Measurements from ENCODE around the gene CAPN5.

The CAPN5 gene

DNA sequence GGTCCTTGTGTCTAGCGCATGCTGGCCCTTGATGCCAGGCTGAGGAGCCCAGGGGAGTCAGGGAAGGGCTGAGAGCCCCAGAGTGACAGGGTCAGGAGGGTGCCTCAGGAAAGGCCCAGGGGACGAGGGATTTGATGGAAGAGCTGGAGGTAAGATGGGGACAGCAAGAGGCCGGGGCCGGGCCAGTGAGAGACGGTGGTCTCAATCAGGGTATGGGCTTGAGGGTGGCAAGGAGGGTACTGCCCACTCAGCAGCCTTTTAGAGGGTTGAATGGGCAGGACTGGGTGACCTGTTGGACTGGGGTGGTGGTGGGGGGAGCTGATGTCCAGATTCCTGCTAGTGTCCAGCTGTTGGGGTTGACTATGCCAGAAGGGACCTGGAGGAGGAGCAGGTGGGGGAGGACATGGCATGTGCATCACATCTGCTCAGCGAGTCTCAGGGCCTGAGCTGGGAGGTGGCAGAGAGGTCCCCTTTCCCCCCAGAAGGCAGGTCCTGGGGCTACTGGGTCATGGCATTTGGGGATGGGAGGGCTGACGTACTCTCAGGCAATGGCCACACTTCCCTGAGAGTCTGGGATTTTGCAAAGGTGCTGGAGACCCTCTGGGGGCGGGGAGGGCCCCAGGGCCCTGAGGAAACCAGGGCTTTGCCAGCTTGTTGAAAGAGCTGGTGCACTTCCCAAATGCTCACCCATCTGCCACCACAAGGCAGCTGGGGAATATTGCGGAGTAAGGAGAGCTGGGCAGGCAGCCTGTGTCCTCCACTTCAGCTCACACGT is 79.7 kb downstream of the CAPN5 start:
- DNase-seq (ENCODE audit: low read depth in 1 of 2, low spot score in 1 of 2), result no peak

DNA sequence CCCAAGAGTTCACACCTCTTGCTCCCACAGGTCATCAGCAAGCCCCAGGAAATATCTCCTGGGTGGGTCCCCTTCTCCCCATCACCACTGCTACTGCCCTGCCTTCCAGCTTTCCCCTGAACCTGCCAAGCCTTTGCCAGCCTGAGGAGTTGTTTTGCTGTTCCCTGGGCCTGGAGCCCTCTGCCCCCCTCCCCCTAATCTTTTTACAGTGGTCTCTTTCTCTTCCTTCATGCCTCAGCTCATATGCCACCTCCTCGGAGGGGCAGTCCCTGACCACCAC is 80.2 kb downstream of the CAPN5 start:
- DNase-seq (ENCODE audit: low read depth in 1 of 2, low spot score in 1 of 2), result no peak

DNA sequence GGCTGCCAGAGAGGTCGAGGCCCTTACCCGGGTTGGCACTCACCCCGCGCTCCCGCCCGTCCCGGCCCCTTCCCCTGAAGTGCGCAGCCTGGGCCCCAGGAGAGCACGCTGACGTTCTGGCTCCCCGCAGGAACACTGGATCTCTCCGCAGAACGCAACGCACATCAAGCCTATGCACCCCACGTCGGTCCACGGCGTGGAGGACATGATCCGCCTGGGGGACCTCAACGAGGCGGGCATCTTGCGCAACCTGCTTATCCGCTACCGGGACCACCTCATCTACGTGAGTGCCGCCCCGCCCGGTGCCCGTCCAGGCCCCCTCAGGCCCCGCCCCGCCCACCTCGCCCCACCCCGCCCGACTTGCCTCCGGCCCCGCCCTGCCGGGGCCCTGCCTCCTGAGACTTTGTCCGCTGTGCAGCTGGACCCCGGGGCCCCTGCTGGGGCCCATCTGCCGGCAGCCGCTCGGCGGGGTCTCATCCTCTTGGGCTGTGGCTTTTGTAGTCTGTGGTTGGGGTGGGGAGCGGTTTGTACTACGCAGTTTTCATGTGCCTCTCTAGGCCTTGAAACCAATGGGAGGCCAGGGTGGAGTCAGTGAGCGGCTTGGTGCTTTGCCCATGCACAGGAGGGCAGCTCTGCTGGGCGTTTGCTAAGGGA is 81.0 kb downstream of the CAPN5 start:
- no peak for DNase-seq (ENCODE audit: low read depth in 1 of 2, low spot score in 1 of 2)

DNA sequence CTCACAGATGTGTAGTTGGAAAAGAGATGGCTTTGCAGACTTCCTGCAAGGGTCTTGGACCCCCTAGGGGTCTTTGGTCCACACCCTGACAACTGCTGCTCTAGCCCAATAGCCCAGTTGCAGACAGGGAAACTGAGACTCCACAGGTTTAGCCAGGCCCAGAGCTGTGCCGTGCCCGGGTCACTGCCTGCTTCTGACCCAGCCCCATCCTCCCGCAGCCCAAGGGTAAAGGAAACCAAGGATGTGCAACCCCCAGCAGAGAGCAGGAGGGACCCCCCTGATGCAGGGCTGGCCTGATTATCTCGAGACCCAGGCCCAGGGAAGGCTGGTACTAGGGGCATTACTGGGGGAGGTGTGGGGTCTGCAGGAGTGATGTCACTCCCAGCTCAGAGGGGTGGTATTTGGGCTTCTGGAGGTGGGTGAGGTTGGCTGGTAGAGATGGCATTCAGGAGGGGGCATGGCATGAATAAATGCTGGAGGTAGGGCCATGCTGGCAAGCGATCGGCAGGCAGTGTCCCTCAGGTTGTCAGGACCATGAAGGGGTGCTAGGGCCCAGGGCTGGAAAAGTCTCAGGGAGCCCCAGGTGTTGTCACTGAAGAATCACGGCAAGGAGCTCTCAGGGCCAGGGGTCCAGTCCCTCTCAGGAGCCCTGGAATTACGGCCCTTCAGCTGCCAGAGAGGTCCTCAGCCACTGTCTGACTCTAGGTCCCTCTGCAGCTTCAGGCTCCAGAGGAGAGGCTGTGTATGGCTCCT is 82.4 kb downstream of the CAPN5 start:
- DNase-seq (ENCODE audit: low read depth in 1 of 2, low spot score in 1 of 2), result no peak

DNA sequence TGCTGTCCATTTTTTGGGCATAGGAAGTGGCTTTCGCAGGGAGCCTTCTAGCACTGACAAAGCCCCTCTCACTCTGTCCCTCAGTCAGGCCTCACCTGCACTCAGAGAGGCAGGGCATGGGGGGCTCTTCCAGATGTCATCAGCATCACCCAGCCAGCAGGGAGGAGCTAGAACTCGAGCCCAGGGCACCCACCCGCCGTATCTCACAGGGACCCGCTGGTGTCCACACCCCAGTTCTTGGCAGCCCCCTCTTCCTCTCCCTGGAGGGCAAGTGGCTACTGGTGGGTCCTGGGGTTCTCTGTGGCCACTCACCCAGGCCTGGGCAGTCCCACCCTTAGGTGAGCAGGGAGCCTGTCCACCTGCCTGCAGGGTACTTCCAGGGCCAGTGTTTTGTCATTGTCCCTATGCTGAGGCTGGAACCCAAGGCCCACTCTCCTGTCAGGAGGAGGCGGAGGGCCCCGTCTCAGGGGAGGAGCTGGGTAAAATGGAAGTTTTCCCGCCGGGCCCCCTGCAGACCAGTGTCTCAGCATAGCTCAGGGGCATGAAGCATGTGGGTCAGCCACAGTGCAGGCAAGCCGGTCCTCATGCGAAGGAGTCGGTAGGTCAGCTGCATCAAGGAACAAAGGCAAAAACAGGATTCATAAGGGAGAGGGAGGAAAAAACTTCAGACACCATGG is 83.1 kb downstream of the CAPN5 start:
- DNase-seq (ENCODE audit: low read depth in 1 of 2, low spot score in 1 of 2), result no peak

DNA sequence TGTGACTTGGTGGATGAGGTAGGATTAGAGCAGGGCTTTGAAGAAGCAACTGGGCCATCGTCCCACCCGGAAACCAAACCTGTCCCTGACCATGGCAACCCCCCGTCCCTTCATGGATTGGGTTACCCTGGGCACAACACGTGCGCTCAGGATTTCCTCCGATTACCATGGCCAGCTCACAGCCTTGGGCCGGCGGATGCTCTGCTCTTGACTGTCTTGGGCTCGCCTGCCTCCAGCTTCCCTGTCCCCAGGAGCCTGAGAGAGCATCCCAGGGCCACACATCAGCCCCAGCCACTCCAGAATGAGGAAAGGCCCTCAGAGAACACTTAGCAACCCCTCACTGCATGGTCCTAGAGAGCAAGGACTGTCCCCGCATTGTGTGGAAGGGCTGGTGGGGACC is 84.1 kb downstream of the CAPN5 start:
- DNase-seq (ENCODE audit: low read depth in 1 of 2, low spot score in 1 of 2), result no peak

DNA sequence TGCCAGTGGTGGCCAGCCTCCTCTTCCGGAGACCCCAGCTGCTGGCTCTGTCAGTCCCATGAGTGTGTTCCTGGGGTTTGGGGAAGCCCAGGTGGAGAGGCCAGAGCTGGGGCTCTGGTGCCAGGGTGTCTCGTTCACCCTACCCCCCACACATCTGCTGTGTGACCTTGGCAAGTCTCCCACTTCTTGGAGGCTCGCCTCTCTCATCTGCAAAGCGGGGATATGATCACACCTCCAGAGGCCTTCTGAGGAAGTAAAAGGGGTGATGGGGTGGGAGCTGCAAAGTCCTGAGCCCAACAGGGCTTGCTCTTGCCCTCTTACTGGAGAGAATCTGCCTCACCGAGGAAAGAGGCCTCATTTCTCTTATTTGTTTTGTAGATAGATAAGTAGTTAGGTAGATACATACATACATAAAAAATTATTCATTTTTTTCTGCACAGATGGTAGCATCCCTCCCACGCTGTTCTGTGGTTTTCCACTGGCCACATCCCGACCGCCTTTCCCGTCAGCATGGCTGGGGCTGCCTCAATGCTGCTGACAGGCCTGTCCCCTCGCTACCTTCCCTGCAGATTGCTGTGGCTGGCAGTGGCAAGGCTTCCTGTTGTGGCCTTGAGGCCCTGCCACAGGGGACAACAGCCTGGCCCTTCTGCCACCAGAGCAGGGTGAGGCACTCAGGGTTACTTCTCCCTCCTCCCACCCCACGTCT is 85.2 kb downstream of the CAPN5 start:
- no peak for DNase-seq (ENCODE audit: low read depth in 1 of 2, low spot score in 1 of 2)

DNA sequence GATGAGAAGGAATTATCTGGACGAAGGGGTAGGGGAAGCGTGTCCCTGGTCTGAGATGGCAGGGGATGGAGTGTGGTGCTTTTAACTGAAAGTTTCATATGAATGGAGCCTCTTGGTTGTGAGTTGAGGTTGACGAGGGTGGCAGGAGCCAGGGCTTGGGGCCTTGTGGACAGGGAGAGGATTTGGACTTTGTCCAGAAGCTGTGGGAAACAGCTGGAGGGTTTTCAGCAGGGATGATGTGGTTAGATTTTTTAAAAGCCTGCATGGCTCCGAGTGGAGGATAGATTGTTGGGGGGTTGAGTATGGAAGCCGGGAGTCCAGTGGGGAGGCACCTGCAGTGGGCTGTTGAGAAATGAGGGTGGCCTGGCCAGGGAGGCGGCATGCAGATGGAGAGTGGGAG is 86.1 kb downstream of the CAPN5 start:
- no peak for DNase-seq (ENCODE audit: low read depth in 1 of 2, low spot score in 1 of 2)

DNA sequence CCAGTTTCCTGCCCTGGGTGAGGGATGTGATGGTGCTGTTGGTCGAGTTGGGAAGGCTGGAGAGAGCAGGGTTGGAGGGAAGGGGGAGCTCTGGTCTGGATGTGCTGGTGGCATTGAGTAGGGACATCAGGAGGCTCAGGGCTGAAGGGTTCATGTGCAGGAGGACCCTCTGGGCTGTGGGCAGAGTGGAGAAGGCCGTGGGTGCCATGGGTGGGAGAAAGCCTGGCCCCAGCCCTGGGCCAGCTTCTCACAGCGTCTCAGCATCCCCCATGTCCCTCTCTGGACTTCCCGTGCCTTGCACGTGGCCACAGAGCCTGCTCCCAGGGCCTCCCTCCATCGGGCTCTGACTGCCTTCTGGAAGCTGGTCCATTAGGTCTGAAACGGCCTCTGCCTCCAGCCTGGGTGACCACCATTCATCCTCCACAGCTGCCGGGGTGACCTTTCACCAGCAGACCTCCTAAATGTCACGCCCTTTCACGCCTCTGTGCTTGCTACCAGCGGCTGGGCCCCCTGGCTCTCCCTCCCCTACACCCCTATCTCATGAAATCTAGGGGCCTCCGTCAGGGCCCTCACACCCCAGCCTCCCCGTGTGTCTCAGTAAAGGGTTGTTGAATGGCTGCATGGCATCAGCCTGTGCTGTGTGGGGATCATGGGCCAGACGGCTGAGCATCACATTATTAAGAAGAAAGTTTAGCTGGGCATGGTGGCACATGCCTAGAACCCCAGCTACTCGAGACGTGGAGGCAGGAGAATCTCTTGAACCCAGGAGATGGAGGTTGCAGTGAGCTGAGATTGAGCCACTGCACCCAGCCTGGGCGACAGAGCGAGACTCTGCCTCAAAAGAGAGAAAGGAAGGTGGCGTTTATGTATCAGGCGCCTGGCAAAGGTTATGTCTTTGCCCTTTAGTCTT is 86.8 kb downstream of the CAPN5 start:
- no peak for DNase-seq (ENCODE audit: low read depth in 1 of 2, low spot score in 1 of 2)

DNA sequence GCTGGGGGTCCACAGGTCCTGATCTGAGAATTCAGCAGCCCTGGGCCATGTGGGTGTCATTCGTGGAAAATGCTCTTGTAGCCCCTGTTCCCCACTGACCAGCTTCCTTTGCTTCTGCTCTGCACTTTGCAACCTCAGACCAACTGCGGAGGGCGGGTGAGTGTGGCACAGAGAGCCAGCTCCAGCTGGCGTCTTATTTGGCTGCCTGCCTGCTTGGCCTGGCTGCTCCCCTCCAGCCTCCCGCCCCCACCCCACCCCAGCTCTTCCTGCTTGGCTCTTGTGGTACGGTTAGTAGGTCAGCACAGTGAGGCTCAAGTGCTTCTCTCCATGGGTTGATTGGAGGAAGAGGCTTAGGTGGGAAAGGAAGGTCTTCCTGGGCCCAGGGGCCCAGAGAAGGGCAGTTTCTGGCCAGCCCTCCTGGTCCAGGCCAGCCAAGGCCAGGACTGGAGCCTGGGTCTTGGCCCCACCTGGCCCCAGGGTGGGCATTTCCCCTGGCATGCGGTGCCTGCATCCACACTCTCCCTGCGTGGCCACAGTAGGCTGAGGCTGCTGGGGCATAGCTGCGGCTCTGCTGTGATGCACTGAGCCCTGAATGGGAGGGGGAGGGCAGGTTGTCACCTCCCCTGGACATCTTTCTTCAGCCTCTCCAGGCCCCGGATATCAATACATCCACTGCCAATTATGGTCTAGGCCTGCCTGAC is 87.8 kb downstream of the CAPN5 start:
- no peak for DNase-seq (ENCODE audit: low read depth in 1 of 2, low spot score in 1 of 2)

DNA sequence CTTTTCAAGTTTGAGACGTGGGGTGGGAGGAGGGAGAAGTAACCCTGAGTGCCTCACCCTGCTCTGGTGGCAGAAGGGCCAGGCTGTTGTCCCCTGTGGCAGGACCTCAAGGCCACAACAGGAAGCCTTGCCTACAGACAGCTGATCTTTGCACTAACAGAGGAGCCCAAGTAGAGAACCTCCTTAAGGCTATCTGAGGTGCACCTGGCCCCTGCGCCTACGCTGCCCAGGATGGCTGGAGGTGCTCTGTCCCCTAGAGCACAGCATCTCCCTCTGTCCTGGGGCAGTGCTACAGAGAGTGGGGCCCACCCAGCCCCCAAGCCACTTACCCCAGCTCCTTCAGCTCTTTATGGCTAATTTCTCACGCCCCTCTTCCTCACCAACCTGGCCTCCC is 88.3 kb downstream of the CAPN5 start:
- DNase-seq (ENCODE audit: low read depth in 1 of 2, low spot score in 1 of 2), result no peak

DNA sequence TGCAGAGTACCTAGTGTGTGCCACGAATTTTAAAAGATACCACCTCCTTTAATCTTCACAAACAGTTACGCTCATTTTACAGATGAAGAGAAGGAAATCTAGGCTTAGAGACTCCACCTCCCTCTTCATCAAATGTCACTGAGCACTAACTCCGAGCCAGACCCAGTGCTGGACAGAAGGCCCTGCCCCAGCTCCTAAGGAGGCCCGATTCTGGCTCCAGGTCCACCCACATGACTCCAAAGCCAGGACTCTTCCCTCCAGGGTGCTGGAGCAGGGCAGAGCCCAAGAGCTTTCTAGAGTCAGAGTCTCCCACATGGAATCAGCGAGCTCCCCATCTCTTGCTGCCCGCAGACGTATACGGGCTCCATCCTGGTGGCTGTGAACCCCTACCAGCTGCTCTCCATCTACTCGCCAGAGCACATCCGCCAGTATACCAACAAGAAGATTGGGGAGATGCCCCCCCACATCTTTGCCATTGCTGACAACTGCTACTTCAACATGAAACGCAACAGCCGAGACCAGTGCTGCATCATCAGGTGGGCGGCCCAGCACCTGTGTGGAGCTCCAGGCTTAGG is 88.9 kb downstream of the CAPN5 start:
- DNase-seq (ENCODE audit: low read depth in 1 of 2, low spot score in 1 of 2), result no peak

DNA sequence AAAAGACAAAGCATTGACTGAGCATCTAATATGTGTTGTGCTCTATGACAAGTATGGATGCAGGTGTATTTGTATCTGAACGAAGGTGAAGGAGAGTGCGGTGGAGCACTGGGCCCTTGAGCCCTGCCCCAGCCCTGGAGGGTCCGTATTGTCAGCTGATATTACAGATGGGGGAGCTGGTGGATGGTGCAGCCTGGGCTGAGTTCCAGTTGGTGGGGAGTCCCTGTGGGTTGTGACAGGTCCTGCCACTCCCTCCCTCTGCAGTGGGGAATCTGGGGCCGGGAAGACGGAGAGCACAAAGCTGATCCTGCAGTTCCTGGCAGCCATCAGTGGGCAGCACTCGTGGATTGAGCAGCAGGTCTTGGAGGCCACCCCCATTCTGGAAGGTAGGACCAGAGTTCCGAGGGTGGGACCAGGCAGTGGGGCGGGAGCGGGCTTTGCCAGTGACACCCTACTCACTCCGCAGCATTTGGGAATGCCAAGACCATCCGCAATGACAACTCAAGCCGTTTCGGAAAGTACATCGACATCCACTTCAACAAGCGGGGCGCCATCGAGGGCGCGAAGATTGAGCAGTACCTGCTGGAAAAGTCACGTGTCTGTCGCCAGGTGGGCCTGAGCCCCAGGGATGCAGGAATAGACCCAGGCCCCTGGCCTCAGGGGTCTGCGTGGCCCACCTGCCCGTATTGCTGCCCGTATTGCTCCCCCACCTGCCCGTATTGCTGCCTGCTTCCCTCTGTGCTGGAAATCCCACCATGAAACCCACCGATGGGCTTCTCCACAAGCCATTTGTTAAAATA is 89.8 kb downstream of the CAPN5 start:
- no peak for DNase-seq (ENCODE audit: low read depth in 1 of 2, low spot score in 1 of 2)

DNA sequence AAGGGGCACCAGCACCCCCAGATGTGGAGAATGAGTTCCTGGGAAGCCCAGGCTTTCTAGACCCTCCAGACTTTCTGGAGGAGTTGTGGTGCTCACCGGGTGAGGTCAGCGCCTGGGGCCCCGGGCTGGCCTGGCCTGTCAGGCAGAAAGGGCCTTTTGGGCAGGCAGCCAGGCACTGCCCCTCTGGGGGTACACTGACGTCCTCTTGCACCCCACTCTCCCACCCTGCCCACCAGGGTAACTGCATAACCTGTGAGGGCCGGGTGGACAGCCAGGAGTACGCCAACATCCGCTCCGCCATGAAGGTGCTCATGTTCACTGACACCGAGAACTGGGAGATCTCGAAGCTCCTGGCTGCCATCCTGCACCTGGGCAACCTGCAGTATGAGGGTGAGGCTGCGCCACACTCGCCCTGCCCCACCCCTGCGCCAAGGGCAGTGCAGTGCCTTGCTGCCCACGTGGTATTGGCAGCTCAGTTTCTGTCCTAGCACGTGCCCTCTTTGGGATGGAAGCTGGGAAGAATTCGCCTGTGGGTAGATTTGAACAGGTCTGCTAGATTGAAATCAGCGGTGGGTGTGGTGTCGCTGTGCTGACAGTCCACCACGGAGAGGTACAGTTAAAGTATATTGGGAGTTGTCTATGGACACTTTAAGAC is 91.4 kb downstream of the CAPN5 start:
- DNase-seq (ENCODE audit: low read depth in 1 of 2, low spot score in 1 of 2), result no peak

DNA sequence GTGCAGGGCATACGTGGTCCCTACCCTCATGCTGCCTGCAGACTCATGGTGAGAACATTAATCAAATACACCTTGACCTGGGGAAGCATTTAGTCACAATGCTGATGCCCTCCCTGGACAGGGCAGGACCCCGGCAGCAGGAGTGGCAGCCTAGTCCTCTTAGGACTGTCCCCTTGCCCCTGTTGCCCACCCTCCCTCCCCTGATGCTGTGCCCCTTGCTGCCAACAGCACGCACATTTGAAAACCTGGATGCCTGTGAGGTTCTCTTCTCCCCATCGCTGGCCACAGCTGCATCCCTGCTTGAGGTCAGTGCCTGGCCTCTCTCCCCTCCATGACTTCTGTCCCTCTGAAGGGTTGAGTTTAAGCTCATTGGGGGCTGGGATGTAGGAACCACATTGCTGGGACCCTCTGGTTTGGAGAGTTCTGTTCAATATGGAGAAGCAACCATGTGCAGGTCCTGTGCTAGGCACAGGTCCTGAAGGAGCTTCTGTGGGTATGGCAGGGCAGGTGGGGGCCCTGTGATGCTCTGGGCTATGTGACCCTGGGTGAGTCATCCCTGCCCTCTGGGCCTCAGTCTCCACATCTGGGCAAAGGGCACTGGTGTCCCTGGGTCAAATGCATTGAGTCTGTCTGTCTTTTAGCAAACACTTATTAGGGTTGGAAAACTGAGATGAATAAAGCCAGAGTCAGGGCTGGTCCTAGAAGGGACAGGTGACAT is 92.6 kb downstream of the CAPN5 start:
- no peak for DNase-seq (ENCODE audit: low read depth in 1 of 2, low spot score in 1 of 2)

DNA sequence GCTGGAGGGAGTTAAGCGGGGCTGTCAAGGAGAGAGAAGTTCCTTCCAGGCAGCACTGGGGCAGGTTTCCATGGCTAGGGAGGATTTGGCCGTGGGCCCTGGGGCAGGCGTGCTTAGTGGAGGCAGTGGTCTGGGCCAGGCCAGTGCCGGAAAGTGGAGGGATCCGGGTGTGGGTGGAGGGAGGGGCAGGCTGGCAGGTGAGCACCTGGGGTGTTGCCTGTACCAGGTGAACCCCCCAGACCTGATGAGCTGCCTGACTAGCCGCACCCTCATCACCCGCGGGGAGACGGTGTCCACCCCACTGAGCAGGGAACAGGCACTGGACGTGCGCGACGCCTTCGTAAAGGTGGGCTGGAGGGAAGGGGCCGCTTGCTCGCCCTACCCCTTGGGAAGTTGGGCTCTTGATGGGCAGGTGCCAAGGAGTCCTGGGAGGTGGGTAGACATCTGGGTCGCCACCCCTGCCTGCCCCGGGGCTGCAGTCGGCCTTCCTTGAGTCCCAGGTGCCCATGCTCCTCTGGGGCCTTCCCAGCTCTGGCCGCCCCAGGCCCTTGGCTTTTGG is 93.2 kb downstream of the CAPN5 start:
- no peak for DNase-seq (ENCODE audit: low read depth in 1 of 2, low spot score in 1 of 2)

DNA sequence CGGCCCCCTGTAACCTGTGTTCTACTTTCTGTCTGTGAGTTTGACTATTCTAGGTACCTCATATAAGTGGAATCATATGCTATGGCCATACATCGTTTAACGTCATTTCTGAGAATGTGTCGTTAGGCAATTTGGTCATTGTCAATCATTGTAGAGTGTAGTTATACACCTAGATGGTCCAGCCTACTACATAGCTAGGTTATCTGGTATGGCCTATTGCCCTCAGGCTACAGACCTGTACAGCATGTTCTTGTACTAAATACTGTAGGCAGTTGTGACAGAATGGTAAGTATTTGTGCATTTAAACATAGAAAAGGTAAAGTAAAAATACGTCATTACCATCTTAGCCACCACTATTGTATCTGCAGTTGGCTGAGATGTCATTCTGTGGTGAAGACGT is 96.5 kb downstream of the CAPN5 start:
- no peak for DNase-seq (ENCODE audit: low read depth in 1 of 2, low spot score in 1 of 2)
